Measurements from ENCODE around the gene POU2F2. TPM values are rescaled to one million over a fixed set of nuclear protein-coding genes. Genes with fewer than 3 reads are reported as not detected.

POU2F2 gene
- total and polyA plus RNA-seq, 10 of the 15 experiments (the other 5 are each of a cell fraction or from before 2014, with no cell fraction given): 4.4 to 62.4 (median 37.9) TPM

GRCh38 chr19:42126574-42126973, 5.7 kb downstream of the POU2F2 start:
- Histone ChIP-seq H3K4me3 (peak overlapping the region; percentile 13; the same call in 1 of the 2 replicates), H3K4me1 (ENCODE audit: control insufficient read depth, insufficient read depth, low read length) (peaks cover 72% of the 10 kb centered on the region), H3K9me3 (replicated peaks; ENCODE audit: control insufficient read depth, insufficient read depth, low read length) (no peaks in the 10 kb centered on the region), H3K79me2 (ENCODE audit: control insufficient read depth, insufficient read depth, low read length) (peaks cover 84% of the 10 kb centered on the region), H4K20me1 (ENCODE audit: control insufficient read depth, insufficient read depth) (no peaks in the 10 kb centered on the region), H2AFZ (ENCODE audit: control insufficient read depth, low read depth, low read length) (no peak overlapping the region; the same call in 1 of the 2 replicates), H3K27me3 (replicated peaks in 1 of 2; ENCODE audit: control insufficient read depth in 2 of 2, insufficient read depth in 2 of 2, low read length in 1 of 2) (no peaks in the 10 kb centered on the region), H3K9ac (ENCODE audit: control insufficient read depth, insufficient read depth, low read length) (peak overlapping the region; percentile 0; the same call in 1 of the 2 replicates), H3K27ac (ENCODE audit: control insufficient read depth, insufficient read depth) (peak overlapping the region; percentile 56), H3K4me2 (ENCODE audit: control insufficient read depth, insufficient read depth) (peak overlapping the region; percentile 74), H3K36me3 (ENCODE audit: control insufficient read depth in 2 of 2, insufficient read depth in 2 of 2, low read length in 1 of 2) (peaks cover 3 to 9% of the 10 kb centered on the region in 2 experiments; a peak in 3 of 4 replicates)
- RAD21 ChIA-PET (ENCODE audit: unreplicated experiment): interaction anchor here (2.7 to 3.8 kb wide), 2 partner anchors 12 to 18 kb away, joined by 12 to 92 read pairs; no protein-coding TSS in a partner anchor
- ATAC-seq: peak; percentile 5
- 34% methylated on average over 5 of the region's 5 CpGs for WGBS (ENCODE audit: insufficient coverage, insufficient replicate concordance, low lambda C conversion rate, missing lambda C conversion rate)
- peak; percentile 42 for DNase-seq (ENCODE audit: low read depth, low spot score)
- intact Hi-C loops (cut with micrococcal nuclease; ENCODE audit: unreplicated experiment) (no loop called here), in situ Hi-C loops (cut with MboI) (no loop called here)
- 0 out of 2 replicates have a peak, but pooled peaks have one; percentile 41 for TF ChIP-seq IRF4 (IDR thresholded peaks at IDR 0.05; ENCODE audit: low read depth, low read length)
- no peak for TF ChIP-seq RFX5 (IDR thresholded peaks at IDR 0.05; ENCODE audit: low read depth, low read length)
- peak; percentile 70 to 71; a peak in 3 of 4 replicates for TF ChIP-seq IKZF2 (IDR thresholded peaks at IDR 0.05)
- TF ChIP-seq JUNB (IDR thresholded peaks at IDR 0.05): peak; percentile 48; the same call in 1 of the 2 replicates
- TF ChIP-seq SMAD5 (IDR thresholded peaks at IDR 0.05; ENCODE audit: low read depth): no peak
- 0 out of 2 replicates have a peak, but pooled peaks have one; percentile 23 for TF ChIP-seq BCL11A (IDR thresholded peaks at IDR 0.05; ENCODE audit: low read depth, low read length)
- TF ChIP-seq SREBF1 (IDR thresholded peaks at IDR 0.05; ENCODE audit: low read length): no peak
- peak; percentile 67 for TF ChIP-seq IKZF1 (conservative IDR thresholded peaks at IDR 0.05)
- TF ChIP-seq PAX5 (IDR thresholded peaks at IDR 0.05; ENCODE audit: borderline replicate concordance, low read depth, low read length): peak; percentile 27; the same call in 1 of the 2 replicates
- peak; percentile 42; the same call in 1 of the 2 replicates for TF ChIP-seq MTA2 (IDR thresholded peaks at IDR 0.05; ENCODE audit: low read depth)
- TF ChIP-seq CREM (IDR thresholded peaks at IDR 0.05; ENCODE audit: low read depth): peak; percentile 52; the same call in 1 of the 2 replicates
- peak; percentile 88 for TF ChIP-seq RUNX3 (IDR thresholded peaks at IDR 0.05; ENCODE audit: low read length)
- TF ChIP-seq DPF2 (IDR thresholded peaks at IDR 0.05): peak; percentile 56; the same call in 1 of the 2 replicates
- TF ChIP-seq, protein P1, sequence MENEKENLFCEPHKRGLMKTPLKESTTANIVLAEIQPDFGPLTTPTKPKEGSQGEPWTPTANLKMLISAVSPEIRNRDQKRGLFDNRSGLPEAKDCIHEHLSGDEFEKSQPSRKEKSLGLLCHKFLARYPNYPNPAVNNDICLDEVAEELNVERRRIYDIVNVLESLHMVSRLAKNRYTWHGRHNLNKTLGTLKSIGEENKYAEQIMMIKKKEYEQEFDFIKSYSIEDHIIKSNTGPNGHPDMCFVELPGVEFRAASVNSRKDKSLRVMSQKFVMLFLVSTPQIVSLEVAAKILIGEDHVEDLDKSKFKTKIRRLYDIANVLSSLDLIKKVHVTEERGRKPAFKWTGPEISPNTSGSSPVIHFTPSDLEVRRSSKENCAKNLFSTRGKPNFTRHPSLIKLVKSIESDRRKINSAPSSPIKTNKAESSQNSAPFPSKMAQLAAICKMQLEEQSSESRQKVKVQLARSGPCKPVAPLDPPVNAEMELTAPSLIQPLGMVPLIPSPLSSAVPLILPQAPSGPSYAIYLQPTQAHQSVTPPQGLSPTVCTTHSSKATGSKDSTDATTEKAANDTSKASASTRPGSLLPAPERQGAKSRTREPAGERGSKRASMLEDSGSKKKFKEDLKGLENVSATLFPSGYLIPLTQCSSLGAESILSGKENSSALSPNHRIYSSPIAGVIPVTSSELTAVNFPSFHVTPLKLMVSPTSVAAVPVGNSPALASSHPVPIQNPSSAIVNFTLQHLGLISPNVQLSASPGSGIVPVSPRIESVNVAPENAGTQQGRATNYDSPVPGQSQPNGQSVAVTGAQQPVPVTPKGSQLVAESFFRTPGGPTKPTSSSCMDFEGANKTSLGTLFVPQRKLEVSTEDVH (IDR thresholded peaks at IDR 0.05; ENCODE audit: low read depth, partially characterized antibody): no peak
- TF ChIP-seq EP300 (IDR thresholded peaks at IDR 0.05; ENCODE audit: borderline replicate concordance in 1 of 2, control insufficient read depth in 1 of 2, low read depth in 2 of 2, low read length in 2 of 2): peak in 1 of 2 experiments; percentile 56; a peak in 1 of 4 replicates
- 0 out of 2 replicates have a peak, but pooled peaks have one; percentile 47 for TF ChIP-seq NFIC (IDR thresholded peaks at IDR 0.05; ENCODE audit: low read depth, low read length)
- no TSS peak for BruUV-seq (replicated peaks)
- SMC1A ChIA-PET (ENCODE audit: uncharacterized antibody, unreplicated experiment): interaction anchor here (9.1 kb wide), 1 partner anchor 14 kb away, joined by 223 read pairs; no protein-coding TSS in a partner anchor
- POLR2A ChIA-PET: interaction anchor here (0.6 to 3.7 kb wide), 3 partner anchors 12 to 1634 kb away, joined by 3 to 67 read pairs (median 3); no protein-coding TSS in a partner anchor
- CTCF ChIA-PET: interaction anchor here (0.7 to 3.9 kb wide), 3 partner anchors 14 to 230 kb away, joined by 4 to 118 read pairs (median 5); no protein-coding TSS in a partner anchor
- FAIRE-seq: no peak

Data from GM12878 (cell line).